ENCODE measurements around the gene CHCHD4. TPM values are rescaled to one million over a fixed set of nuclear protein-coding genes. Genes with fewer than 3 reads are reported as not detected.

The CHCHD4 gene
- polyA plus RNA-seq, 2 of the 4 experiments (the other 2 are of a cell fraction): 37.3 to 48.8 TPM

GRCh38 chr3:14119651-14120050 is 5.0 kb downstream of the CHCHD4 start:
- Histone ChIP-seq H3K4me3 (no peak overlapping the region), H3K27ac (no peak overlapping the region), H3K4me2 (no peak overlapping the region), H3K9me3 (no peaks in the 10 kb centered on the region), H3K4me1 (peaks cover 25% of the 10 kb centered on the region)
- FAIRE-seq (no peak), ATAC-seq (no peak), DNase-seq (ENCODE audit: low read depth in 1 of 2, low spot score in 1 of 2) (no peak)
- CTCF ChIA-PET: interaction anchor here (0.8 to 1.8 kb wide), 4 partner anchors 142 to 462 kb away, joined by 3 to 6 read pairs (median 4); no protein-coding TSS in a partner anchor
- POLR2A ChIA-PET: interaction anchor here (1.1 kb wide), 1 partner anchor 59 kb away, joined by 3 read pairs; the partner anchor contains the start of gene LSM3
- 90% methylated on average over 2 of the region's 2 CpGs for WGBS (ENCODE audit: missing lambda C conversion rate)
- TF ChIP-seq SMC3 (IDR thresholded peaks at IDR 0.05) (no peak), HOXB5 (CRISPR knock-in tag; IDR thresholded peaks at IDR 0.05) (no peak), CHD4 (IDR thresholded peaks at IDR 0.05; ENCODE audit: borderline replicate concordance) (no peak), MAX (IDR thresholded peaks at IDR 0.05) (no peak), BCL3 (IDR thresholded peaks at IDR 0.05) (no peak)

- peak; percentile 63 to 78; a peak in 3 of 4 replicates for TF ChIP-seq CEBPB (IDR thresholded peaks at IDR 0.05)
- no peak for TF ChIP-seq FOSB (CRISPR knock-in tag; IDR thresholded peaks at IDR 0.05)
- Histone ChIP-seq H3K4me3 (no peak overlapping the region), H3K4me1 (peaks cover 25% of the 10 kb centered on the region), H3K27ac (peak overlapping the region in 1 of 2 experiments; percentile 54; a peak in 2 of 6 replicates), H3K4me2 (peak overlapping the region; percentile 40), H3K9me3 (no peaks in the 10 kb centered on the region)
- CTCF ChIA-PET: interaction anchor here (0.8 to 1.8 kb wide), 6 partner anchors 26 to 461 kb away, joined by 3 to 6 read pairs (median 4); no protein-coding TSS in a partner anchor
- DNase-seq (ENCODE audit: low read depth in 1 of 2, low spot score in 1 of 2) (peak in 1 of 2 experiments; percentile 26), FAIRE-seq (no peak), ATAC-seq (no peak; a peak in 1 of 6 replicates)
- POLR2A ChIA-PET: interaction anchor here (1.1 kb wide), 1 partner anchor 60 kb away, joined by 3 read pairs; the partner anchor contains the start of gene LSM3
- 65% methylated on average over 13 of the region's 13 CpGs for WGBS (ENCODE audit: missing lambda C conversion rate)
Observed at GRCh38 chr3:14118400-14119381, 6.0 kb downstream of the CHCHD4 start.

GRCh38 chr3:14117468-14118399 is 6.9 kb downstream of the CHCHD4 start:
- Histone ChIP-seq H3K9me3 (no peaks in the 10 kb centered on the region), H3K4me1 (peaks cover 17% of the 10 kb centered on the region), H3K4me2 (peak overlapping the region; percentile 40; the same call in 1 of the 3 replicates), H3K27ac (no peak overlapping the region), H3K4me3 (no peak overlapping the region)
- WGBS (ENCODE audit: missing lambda C conversion rate): 81% methylated on average over 10 of the region's 10 CpGs
- ChIA-PET POLR2A (no interaction called here), CTCF (interaction anchor here (1.4 to 2.1 kb wide), 3 partner anchors 221 to 460 kb away, joined by 5 to 7 read pairs (median 6); no protein-coding TSS in a partner anchor)
- TF ChIP-seq ESRRA (IDR thresholded peaks at IDR 0.05; ENCODE audit: borderline replicate concordance, low read length) (no peak), RCOR1 (IDR thresholded peaks at IDR 0.05; ENCODE audit: low read depth, low read length) (no peak), NR3C1 (IDR thresholded peaks at IDR 0.05) (no peak), SREBF2 (IDR thresholded peaks at IDR 0.05) (no peak), ATOH8 (CRISPR knock-in tag; IDR thresholded peaks at IDR 0.05; ENCODE audit: low read depth) (no peak), RAD21 (conservative IDR thresholded peaks at IDR 0.05 in 1 of 2, IDR thresholded peaks at IDR 0.05 in 1 of 2) (no peak), FOSL2 (IDR thresholded peaks at IDR 0.05) (no peak), FOSL2 (CRISPR knock-in tag; IDR thresholded peaks at IDR 0.05) (no peak), ZC3H11A (IDR thresholded peaks at IDR 0.05) (no peak), NPAS2 (CRISPR knock-in tag; IDR thresholded peaks at IDR 0.05; ENCODE audit: borderline replicate concordance) (no peak), EP300 (IDR thresholded peaks at IDR 0.05) (no peak), CHD2 (IDR thresholded peaks at IDR 0.05; ENCODE audit: low read length, partially characterized antibody) (no peak), RARB (CRISPR knock-in tag; IDR thresholded peaks at IDR 0.05) (no peak), PHF8 (IDR thresholded peaks at IDR 0.05; ENCODE audit: borderline replicate concordance, low read depth) (no peak), ZNF302 (CRISPR knock-in tag; IDR thresholded peaks at IDR 0.05) (no peak), ZSCAN20 (CRISPR knock-in tag; IDR thresholded peaks at IDR 0.05) (no peak), TP53 (CRISPR knock-in tag; IDR thresholded peaks at IDR 0.05) (no peak)
- FAIRE-seq (no peak), DNase-seq (ENCODE audit: low read depth in 1 of 2, low spot score in 1 of 2) (no peak), ATAC-seq (no peak)
